Nephron (organoid): ENCODE results near the gene CBX8.

ENCODE experiments used
- H3K27ac Mint-ChIP-seq, 3 experiments: 2 replicates each; pipeline ENCODE4 v1.8.0; 2020; ENCODE audit warnings: mixed read lengths in 3 of 3, mild to moderate bottlenecking in 2 of 3, moderate library complexity in 1 of 3
- H3K27me3 Mint-ChIP-seq: 2 replicates; pipeline ENCODE4 v1.8.0; 2021; ENCODE audit warnings: low read depth, mild to moderate bottlenecking, moderate library complexity, mixed read lengths
- H3K36me3 Mint-ChIP-seq: 2 replicates; pipeline ENCODE4 v1.8.0; 2020; ENCODE audit warnings: low read depth, mixed read lengths
- H3K4me1 Mint-ChIP-seq: 2 replicates; pipeline ENCODE4 v1.8.0; 2020; ENCODE audit warnings: mixed read lengths
- H3K4me3 Mint-ChIP-seq, 3 experiments: 2 replicates each; pipeline ENCODE4 v1.8.0; 2020; ENCODE audit warnings: mild to moderate bottlenecking in 3 of 3, mixed read lengths in 3 of 3, moderate library complexity in 2 of 3
- H3K9me3 Mint-ChIP-seq: 2 replicates; pipeline ENCODE4 v1.8.0; 2020; ENCODE audit warnings: mixed read lengths
- TF ChIP-seq, protein P1 (sequence below), 3 experiments: fragments of 200-600 bp; sonication (generic); IDR thresholded peaks; one replicate each; pipeline ENCODE4 v1.5.0; 2021; ENCODE audit warnings: antibody characterized with exemption in 3 of 3; ENCODE audit not compliant: unreplicated experiment in 3 of 3

The CBX8 gene

DNA sequence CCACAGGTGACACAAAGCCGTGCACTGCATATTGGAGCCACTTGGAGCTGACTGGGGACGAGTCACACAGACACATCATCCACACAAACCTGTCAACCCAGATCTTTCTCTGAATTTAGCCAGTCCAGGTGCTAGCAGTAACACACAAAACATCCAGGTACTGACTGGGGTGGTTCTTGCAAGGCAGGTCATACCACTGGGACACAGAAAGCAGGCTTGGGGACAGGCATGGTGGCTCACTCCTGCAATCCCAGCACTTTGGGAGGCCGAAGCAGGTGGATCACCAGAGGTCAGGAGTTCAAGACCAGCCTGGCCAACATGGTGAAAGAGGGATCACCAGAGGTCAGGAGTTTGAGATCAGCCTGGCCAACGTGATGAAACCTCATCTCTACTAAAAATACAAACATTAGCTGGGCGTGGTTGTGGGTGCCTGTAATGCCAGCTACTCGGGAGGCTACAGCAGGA, 51.2 kb downstream of the CBX8 start:
- Mint-ChIP-seq H3K4me1 (peaks cover 9% of the 10 kb centered on the region), H3K36me3 (no peaks in the 10 kb centered on the region), H3K4me3 (no peak overlapping the region), H3K27me3 (peaks cover 66% of the 10 kb centered on the region), H3K9me3 (no peaks in the 10 kb centered on the region), H3K27ac (no peak overlapping the region)
- TF ChIP-seq, protein P1, sequence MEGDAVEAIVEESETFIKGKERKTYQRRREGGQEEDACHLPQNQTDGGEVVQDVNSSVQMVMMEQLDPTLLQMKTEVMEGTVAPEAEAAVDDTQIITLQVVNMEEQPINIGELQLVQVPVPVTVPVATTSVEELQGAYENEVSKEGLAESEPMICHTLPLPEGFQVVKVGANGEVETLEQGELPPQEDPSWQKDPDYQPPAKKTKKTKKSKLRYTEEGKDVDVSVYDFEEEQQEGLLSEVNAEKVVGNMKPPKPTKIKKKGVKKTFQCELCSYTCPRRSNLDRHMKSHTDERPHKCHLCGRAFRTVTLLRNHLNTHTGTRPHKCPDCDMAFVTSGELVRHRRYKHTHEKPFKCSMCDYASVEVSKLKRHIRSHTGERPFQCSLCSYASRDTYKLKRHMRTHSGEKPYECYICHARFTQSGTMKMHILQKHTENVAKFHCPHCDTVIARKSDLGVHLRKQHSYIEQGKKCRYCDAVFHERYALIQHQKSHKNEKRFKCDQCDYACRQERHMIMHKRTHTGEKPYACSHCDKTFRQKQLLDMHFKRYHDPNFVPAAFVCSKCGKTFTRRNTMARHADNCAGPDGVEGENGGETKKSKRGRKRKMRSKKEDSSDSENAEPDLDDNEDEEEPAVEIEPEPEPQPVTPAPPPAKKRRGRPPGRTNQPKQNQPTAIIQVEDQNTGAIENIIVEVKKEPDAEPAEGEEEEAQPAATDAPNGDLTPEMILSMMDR (IDR thresholded peaks at IDR 0.05; ENCODE audit: unreplicated experiment in 3 of 3), result no peak

DNA sequence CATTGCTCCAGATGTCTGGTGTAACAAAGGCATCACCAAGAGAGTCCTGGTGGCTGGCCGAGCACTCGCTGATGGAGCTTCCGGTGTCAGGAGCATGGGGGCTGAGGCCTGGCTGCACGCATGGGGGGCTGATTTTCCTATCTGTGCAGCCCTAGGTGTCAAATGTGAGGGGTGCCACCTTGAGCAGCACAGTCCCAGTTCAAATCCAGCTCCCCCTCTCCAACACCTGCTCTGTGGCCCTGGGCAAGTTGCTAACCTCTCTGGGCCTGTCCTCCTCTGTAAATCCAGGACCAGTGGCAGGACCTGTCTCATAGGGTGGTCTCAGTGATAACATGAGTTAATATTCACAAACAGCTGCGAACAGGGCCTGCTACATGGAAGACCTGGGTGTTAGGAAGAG, 53.3 kb downstream of the CBX8 start:
- Mint-ChIP-seq H3K9me3 (no peaks in the 10 kb centered on the region), H3K27ac (peak overlapping the region in 1 of 3 experiments; percentile 79), H3K4me1 (peaks cover 20% of the 10 kb centered on the region), H3K27me3 (peaks cover 70% of the 10 kb centered on the region), H3K36me3 (no peaks in the 10 kb centered on the region), H3K4me3 (no peak overlapping the region)
- TF ChIP-seq, protein P1 (IDR thresholded peaks at IDR 0.05; ENCODE audit: unreplicated experiment in 3 of 3), result no peak

DNA sequence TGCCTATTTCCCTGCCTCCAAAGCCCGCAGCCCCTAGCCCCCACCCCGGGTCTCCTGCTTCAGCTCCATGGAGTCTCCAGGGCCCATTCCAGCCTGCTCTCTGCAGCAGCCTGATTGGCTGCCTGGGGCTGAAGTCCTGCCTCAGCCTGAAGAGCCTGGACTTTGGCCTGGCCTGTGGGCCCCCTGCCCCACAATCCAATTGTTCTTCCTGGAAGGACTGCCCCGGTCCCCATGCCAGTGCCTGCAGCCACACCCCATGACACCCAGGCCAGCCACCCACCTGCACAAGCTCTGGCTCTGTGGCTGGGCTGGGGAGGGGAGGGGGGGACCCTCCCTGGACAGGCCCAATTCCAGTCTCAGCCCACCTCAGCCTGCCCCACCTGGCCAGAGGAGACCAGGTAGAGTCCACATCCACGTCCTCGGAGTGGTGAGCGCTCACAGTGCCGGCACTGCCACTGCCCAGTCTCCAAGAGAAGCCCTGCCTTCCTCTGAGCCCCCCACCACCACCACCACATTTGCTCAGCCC, 53.9 kb downstream of the CBX8 start:
- Mint-ChIP-seq H3K9me3 (no peaks in the 10 kb centered on the region), H3K4me1 (peaks cover 20% of the 10 kb centered on the region), H3K36me3 (no peaks in the 10 kb centered on the region), H3K4me3 (peak overlapping the region in 1 of 3 experiments; percentile 11), H3K27me3 (peaks cover 69% of the 10 kb centered on the region), H3K27ac (peak overlapping the region in 1 of 3 experiments; percentile 79)
- TF ChIP-seq, protein P1 (IDR thresholded peaks at IDR 0.05; ENCODE audit: unreplicated experiment in 3 of 3), result no peak

DNA sequence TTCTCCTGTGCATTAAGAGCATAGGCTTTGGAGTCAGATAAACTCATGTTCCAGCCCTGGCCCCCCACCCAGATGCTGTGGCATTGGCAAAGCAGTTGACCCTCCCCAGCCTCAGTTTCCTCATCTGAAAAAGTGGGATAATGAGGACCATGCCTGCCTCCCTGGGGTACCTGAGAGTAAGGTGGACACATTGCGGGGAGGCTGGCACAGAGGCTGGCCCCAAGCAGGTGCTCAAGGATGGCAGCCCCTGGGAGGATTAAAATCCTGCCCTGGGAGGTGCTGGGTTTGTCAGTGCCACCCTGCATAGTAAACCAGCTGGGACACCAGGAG, 54.3 kb downstream of the CBX8 start:
- Mint-ChIP-seq H3K36me3 (no peaks in the 10 kb centered on the region), H3K4me1 (peaks cover 20% of the 10 kb centered on the region), H3K4me3 (no peak overlapping the region), H3K9me3 (no peaks in the 10 kb centered on the region), H3K27ac (peak overlapping the region in 1 of 3 experiments; percentile 79), H3K27me3 (peaks cover 64% of the 10 kb centered on the region)
- TF ChIP-seq, protein P1 (IDR thresholded peaks at IDR 0.05; ENCODE audit: unreplicated experiment in 3 of 3), result no peak
